ENCODE results near the gene CHD1. TPM values are rescaled to one million over a fixed set of nuclear protein-coding genes. Genes with fewer than 3 reads are reported as not detected.

CHD1 gene
- total RNA-seq, 4 donors from 2014 or later, result 45.6 to 95.7 (median 53.0) TPM

- intact Hi-C loops (cut with DNase I; ENCODE audit: low total_unique reads) (no loop called here), in situ Hi-C loops (cut with MboI; ENCODE audit: low pct_ligation_motif_present in 1 of 4, low pct_unique_long_range_greater_than_20kb in 1 of 4, low sequenced_read_pairs in 3 of 4) (loop anchor here in 1 of 4 donors (10.0 kb wide), 1 partner anchor 123 kb away; no protein-coding TSS in a partner anchor)
- no peak overlapping the region for H3K27ac ChIP-seq
- peaks cover 0 to 42% (median 6%) of the 10 kb centered on the region in 4 donors for H3K4me1 ChIP-seq
- no peaks in the 10 kb centered on the region for H3K9me3 ChIP-seq
- TF ChIP-seq CTCF (IDR thresholded peaks at IDR 0.05) (no peak), EP300 (IDR thresholded peaks at IDR 0.05; ENCODE audit: low read depth) (no peak), POLR2A (IDR thresholded peaks at IDR 0.05) (no peak), POLR2AphosphoS5 (IDR thresholded peaks at IDR 0.05) (no peak)
- DNase-seq, result no peak
- H3K27me3 ChIP-seq, result no peaks in the 10 kb centered on the region
- H3K4me3 ChIP-seq, result no peak overlapping the region
- peaks cover 0 to 3% (median 0%) of the 10 kb centered on the region in 4 donors for H3K36me3 ChIP-seq
- WGBS, 2 donors (ENCODE audit: low coverage in 1 of 2), result 77 to 81% methylated on average over 5 of the region's 5 CpGs
These were observed 17.3 kb downstream of the CHD1 start for GRCh38 chr5:98911280-98912040.

GRCh38 chr5:98909363-98909762 lies 19.4 kb downstream of the CHD1 start:
- 85 to 87% methylated on average over 2 of the region's 2 CpGs for WGBS, 2 donors (ENCODE audit: low coverage in 1 of 2)
- intact Hi-C loops (cut with DNase I; ENCODE audit: low total_unique reads) (loop anchor here (5.0 kb wide), 1 partner anchor 123 kb away; no protein-coding TSS in a partner anchor), in situ Hi-C loops (cut with MboI; ENCODE audit: low pct_ligation_motif_present in 1 of 4, low pct_unique_long_range_greater_than_20kb in 1 of 4, low sequenced_read_pairs in 3 of 4) (loop anchor here in 3 of 4 donors (5.0 to 10.0 kb wide), 3 partner anchors 123 to 145 kb away; no protein-coding TSS in a partner anchor)
- H3K4me3 ChIP-seq, result no peak overlapping the region
- no peak for DNase-seq
- no peaks in the 10 kb centered on the region for H3K9me3 ChIP-seq
- H3K36me3 ChIP-seq, result peaks cover 0 to 4% (median 0%) of the 10 kb centered on the region in 4 donors
- H3K4me1 ChIP-seq, result peaks cover 0 to 27% (median 3%) of the 10 kb centered on the region in 4 donors
- no peaks in the 10 kb centered on the region for H3K27me3 ChIP-seq
- no peak overlapping the region for H3K27ac ChIP-seq
- TF ChIP-seq POLR2AphosphoS5 (IDR thresholded peaks at IDR 0.05), result no peak
- TF ChIP-seq POLR2A (IDR thresholded peaks at IDR 0.05), result no peak
- TF ChIP-seq EP300 (IDR thresholded peaks at IDR 0.05; ENCODE audit: low read depth), result no peak
- TF ChIP-seq CTCF (IDR thresholded peaks at IDR 0.05), result no peak

GRCh38 chr5:98907951-98908350 lies 20.9 kb downstream of the CHD1 start:
- Histone ChIP-seq H3K36me3 (peaks cover 0 to 16% (median 4%) of the 10 kb centered on the region in 4 donors), H3K9me3 (no peaks in the 10 kb centered on the region), H3K27ac (no peak overlapping the region), H3K27me3 (no peaks in the 10 kb centered on the region), H3K4me3 (no peak overlapping the region), H3K4me1 (peaks cover 0 to 27% (median 3%) of the 10 kb centered on the region in 4 donors)
- no peak for DNase-seq
- intact Hi-C loops (cut with DNase I; ENCODE audit: low total_unique reads) (loop anchor here (5.0 kb wide), 1 partner anchor 124 kb away; no protein-coding TSS in a partner anchor), in situ Hi-C loops (cut with MboI; ENCODE audit: low pct_ligation_motif_present in 1 of 4, low pct_unique_long_range_greater_than_20kb in 1 of 4, low sequenced_read_pairs in 3 of 4) (loop anchor here in 3 of 4 donors (5.0 to 10.0 kb wide), 3 partner anchors 124 to 147 kb away; no protein-coding TSS in a partner anchor)
- 55 to 74% methylated on average over 1 of the region's 1 CpG for WGBS, 2 donors (ENCODE audit: low coverage in 1 of 2)
- no peak for TF ChIP-seq CTCF (IDR thresholded peaks at IDR 0.05)
- no peak for TF ChIP-seq POLR2A (IDR thresholded peaks at IDR 0.05)
- TF ChIP-seq EP300 (IDR thresholded peaks at IDR 0.05; ENCODE audit: low read depth), result no peak
- TF ChIP-seq POLR2AphosphoS5 (IDR thresholded peaks at IDR 0.05), result no peak

- TF ChIP-seq POLR2A (IDR thresholded peaks at IDR 0.05) (no peak), CTCF (IDR thresholded peaks at IDR 0.05) (no peak), POLR2AphosphoS5 (IDR thresholded peaks at IDR 0.05) (no peak), EP300 (IDR thresholded peaks at IDR 0.05; ENCODE audit: low read depth) (no peak)
- no peak for DNase-seq
- Histone ChIP-seq H3K27me3 (no peaks in the 10 kb centered on the region), H3K4me1 (peaks cover 0 to 27% (median 3%) of the 10 kb centered on the region in 4 donors), H3K27ac (no peak overlapping the region), H3K36me3 (peaks cover 0 to 22% (median 8%) of the 10 kb centered on the region in 4 donors), H3K9me3 (no peaks in the 10 kb centered on the region), H3K4me3 (no peak overlapping the region)
- 75 to 76% methylated on average over 2 to 3 of the region's 3 CpGs for WGBS, 2 donors (ENCODE audit: low coverage in 1 of 2)
- intact Hi-C loops (cut with DNase I; ENCODE audit: low total_unique reads), result loop anchor here (5.0 kb wide), 1 partner anchor 125 kb away; no protein-coding TSS in a partner anchor
- in situ Hi-C loops (cut with MboI; ENCODE audit: low pct_ligation_motif_present in 1 of 4, low pct_unique_long_range_greater_than_20kb in 1 of 4, low sequenced_read_pairs in 3 of 4), result loop anchor here in 3 of 4 donors (5.0 to 10.0 kb wide), 3 partner anchors 125 to 148 kb away; no protein-coding TSS in a partner anchor
These were observed 22.0 kb downstream of the CHD1 start for GRCh38 chr5:98906756-98907355.

Measured in transverse colon (tissue), 4 donors.